ENCODE results near the gene NDUFS2.

The NDUFS2 gene

GRCh38 chr1:161172776-161173376 lies 29.3 kb upstream of the NDUFS2 start:
- no peak for DNase-seq (ENCODE audit: low spot score)
- peak overlapping the region in 1 of 2 donors; percentile 59 for H3K27ac ChIP-seq

GRCh38 chr1:161173711-161174110 lies 28.5 kb upstream of the NDUFS2 start:
- DNase-seq (ENCODE audit: low spot score): no peak
- no peak for TF ChIP-seq CTCF (IDR thresholded peaks at IDR 0.05)
- peak overlapping the region in 1 of 2 donors; percentile 59 for H3K27ac ChIP-seq
- H3K4me3 ChIP-seq: no peak overlapping the region

More at GRCh38 chr1:161172776-161173376, 29.3 kb upstream of the NDUFS2 start:
- no peak overlapping the region for H3K4me3 ChIP-seq
- no peak for TF ChIP-seq CTCF (IDR thresholded peaks at IDR 0.05)

- no peak for TF ChIP-seq CTCF (IDR thresholded peaks at IDR 0.05)
- Histone ChIP-seq H3K4me3 (no peak overlapping the region), H3K27ac (no peak overlapping the region)
- no peak for DNase-seq (ENCODE audit: low spot score)
Observed at GRCh38 chr1:161174911-161175310, 27.3 kb upstream of the NDUFS2 start.

GRCh38 chr1:161175771-161176453 lies 26.3 kb upstream of the NDUFS2 start:
- H3K27ac ChIP-seq: peak overlapping the region; percentile 88 to 89
- H3K4me3 ChIP-seq: peak overlapping the region; percentile 77
- no peak for TF ChIP-seq CTCF (IDR thresholded peaks at IDR 0.05)
- DNase-seq (ENCODE audit: low spot score): no peak

- peak overlapping the region; percentile 77 for H3K4me3 ChIP-seq
- no peak for DNase-seq (ENCODE audit: low spot score)
- TF ChIP-seq CTCF (IDR thresholded peaks at IDR 0.05): no peak
- H3K27ac ChIP-seq: peak overlapping the region; percentile 88 to 89
Observed at GRCh38 chr1:161176468-161177111, 25.6 kb upstream of the NDUFS2 start.

- no peak for TF ChIP-seq CTCF (IDR thresholded peaks at IDR 0.05)
- Histone ChIP-seq H3K27ac (peak within 1 kb of the TSS; percentile 88 to 89), H3K4me3 (peak within 1 kb of the TSS; percentile 77)
- peak; percentile 94 for DNase-seq (ENCODE audit: low spot score)
Observed at GRCh38 chr1:161177112-161177935, 24.8 kb upstream of the NDUFS2 start, which contains the start of gene B4GALT3. Gene B4GALT3, minus strand, starts transcription at chr1:161177507. Its CDS starts 1,447 bp downstream, at chr1:161176060.
